ENCODE measurements around the gene JOSD2.

JOSD2 gene

GRCh38 chr19:50508843-50509190, 2.2 kb downstream of the JOSD2 start:
- TF ChIP-seq SPI1 (IDR thresholded peaks at IDR 0.05; ENCODE audit: borderline replicate concordance, low read depth) (no peak), POLR2AphosphoS5 (IDR thresholded peaks at IDR 0.05; ENCODE audit: low read depth) (no peak), CTCF (IDR thresholded peaks at IDR 0.05; ENCODE audit: insufficient read depth, low read length) (no peak), GABPA (IDR thresholded peaks at IDR 0.05; ENCODE audit: low read depth) (no peak), REST (IDR thresholded peaks at IDR 0.05; ENCODE audit: insufficient replicate concordance, low read depth) (no peak)
- no peak overlapping the region for H3K27ac ChIP-seq (replicated peaks)
- no peaks in the 10 kb centered on the region for H3K27me3 ChIP-seq (ENCODE audit: insufficient read depth, poor library complexity, severe bottlenecking)
- H3K4me3 ChIP-seq (replicated peaks; ENCODE audit: insufficient read depth, low read length), result no peak overlapping the region
- DNase-seq (ENCODE audit: low read depth in 1 of 2, low spot score in 1 of 2), result no peak

- DNase-seq (ENCODE audit: low read depth in 1 of 2, low spot score in 1 of 2), result no peak
- Histone ChIP-seq H3K4me3 (replicated peaks; ENCODE audit: insufficient read depth, low read length) (no peak overlapping the region), H3K27me3 (ENCODE audit: insufficient read depth, poor library complexity, severe bottlenecking) (no peaks in the 10 kb centered on the region), H3K27ac (replicated peaks) (no peak overlapping the region)
- TF ChIP-seq CTCF (IDR thresholded peaks at IDR 0.05; ENCODE audit: insufficient read depth, low read length) (no peak), POLR2AphosphoS5 (IDR thresholded peaks at IDR 0.05; ENCODE audit: low read depth) (no peak), SPI1 (IDR thresholded peaks at IDR 0.05; ENCODE audit: borderline replicate concordance, low read depth) (no peak)
Measured at GRCh38 chr19:50507376-50507775, 3.6 kb downstream of the JOSD2 start.

GRCh38 chr19:50506700-50507099, 4.3 kb downstream of the JOSD2 start:
- DNase-seq (ENCODE audit: low read depth in 1 of 2, low spot score in 1 of 2), result no peak
- Histone ChIP-seq H3K27ac (replicated peaks) (no peak overlapping the region), H3K27me3 (ENCODE audit: insufficient read depth, poor library complexity, severe bottlenecking) (no peaks in the 10 kb centered on the region), H3K4me3 (replicated peaks; ENCODE audit: insufficient read depth, low read length) (no peak overlapping the region)
- TF ChIP-seq CTCF (IDR thresholded peaks at IDR 0.05; ENCODE audit: insufficient read depth, low read length), result no peak

- no peaks in the 10 kb centered on the region for H3K27me3 ChIP-seq (ENCODE audit: insufficient read depth, poor library complexity, severe bottlenecking)
- H3K27ac ChIP-seq (replicated peaks), result no peak overlapping the region
- H3K4me3 ChIP-seq (replicated peaks; ENCODE audit: insufficient read depth, low read length), result no peak overlapping the region
- TF ChIP-seq SPI1 (IDR thresholded peaks at IDR 0.05; ENCODE audit: borderline replicate concordance, low read depth) (no peak), REST (IDR thresholded peaks at IDR 0.05; ENCODE audit: insufficient replicate concordance, low read depth) (no peak), CTCF (IDR thresholded peaks at IDR 0.05; ENCODE audit: insufficient read depth, low read length) (no peak), GABPA (IDR thresholded peaks at IDR 0.05; ENCODE audit: low read depth) (no peak), POLR2AphosphoS5 (IDR thresholded peaks at IDR 0.05; ENCODE audit: low read depth) (no peak)
- no peak for DNase-seq (ENCODE audit: low read depth in 1 of 2, low spot score in 1 of 2)
Measured at GRCh38 chr19:50505856-50506611, 5.0 kb downstream of the JOSD2 start.

All from HL-60 (cell line).